Endodermal cell (in vitro differentiated cells): ENCODE results near the gene HNRNPD. TPM values are rescaled to one million over a fixed set of nuclear protein-coding genes. Genes with fewer than 3 reads are reported as not detected.

Experiments
- DNase-seq: peaks from one replicate; pipeline ENCODE4 v3.0.0-alpha.2; 2017
- H3K27ac ChIP-seq: 2 replicates; pipeline ENCODE4 v1.5.1; 2013; ENCODE audit warnings: mild to moderate bottlenecking, low read depth, low read length, moderate library complexity
- H3K27me3 ChIP-seq: 2 replicates; pipeline ENCODE4 v1.6.1; 2013; ENCODE audit warnings: mild to moderate bottlenecking, low read length, moderate library complexity; ENCODE audit not compliant: insufficient read depth, control insufficient read depth, poor library complexity, severe bottlenecking
- H3K36me3 ChIP-seq: 2 replicates; pipeline ENCODE4 v1.7.0; 2013; ENCODE audit warnings: mild to moderate bottlenecking, low read length, moderate library complexity; ENCODE audit not compliant: control insufficient read depth, insufficient read depth
- H3K4me1 ChIP-seq: one replicate; pipeline ENCODE4 v1.7.0; 2013; ENCODE audit warnings: low read length; ENCODE audit not compliant: control insufficient read depth, insufficient read depth
- H3K4me3 ChIP-seq: 2 replicates; pipeline ENCODE4 v1.5.1; 2013; ENCODE audit warnings: mild to moderate bottlenecking, low read length, moderate library complexity
- H3K9ac ChIP-seq: 2 replicates; pipeline ENCODE4 v1.6.1; 2013; ENCODE audit warnings: mild to moderate bottlenecking, low read length, moderate library complexity; ENCODE audit not compliant: poor library complexity, severe bottlenecking; ENCODE audit errors: extremely low read depth
- H3K9me3 ChIP-seq: 2 replicates; pipeline ENCODE4 v1.6.1; 2013; ENCODE audit warnings: mild to moderate bottlenecking, low read length, moderate library complexity; ENCODE audit not compliant: control insufficient read depth
- H3K27ac Mint-ChIP-seq: 2 replicates; pipeline ENCODE4 v1.8.0; 2020; ENCODE audit warnings: mixed read lengths
- H3K27me3 Mint-ChIP-seq: 2 replicates; pipeline ENCODE4 v1.8.0; 2021; ENCODE audit warnings: mild to moderate bottlenecking, mixed read lengths; ENCODE audit not compliant: insufficient read depth
- H3K36me3 Mint-ChIP-seq: 2 replicates; pipeline ENCODE4 v1.8.0; 2020; ENCODE audit warnings: low read depth, mixed read lengths
- H3K4me1 Mint-ChIP-seq: 2 replicates; pipeline ENCODE4 v1.8.0; 2020; ENCODE audit warnings: mixed read lengths
- H3K4me3 Mint-ChIP-seq: 2 replicates; pipeline ENCODE4 v1.8.0; 2020; ENCODE audit warnings: mild to moderate bottlenecking, moderate library complexity, mixed read lengths
- H3K9me3 Mint-ChIP-seq: 2 replicates; pipeline ENCODE4 v1.8.0; 2020; ENCODE audit warnings: mild to moderate bottlenecking, mixed read lengths
- CTCF ChIP-seq: fragments of 200-600 bp; sonication (generic); conservative IDR thresholded peaks from 2 replicates; pipeline ENCODE4 v1.5.0; 2021; ENCODE audit warnings: antibody characterized with exemption, mild to moderate bottlenecking
- WGBS, 2 experiments: methylation state at CpG; one replicate each; pipeline versions ENCODE4 v1.1.5 to v1.1.7; 2013; ENCODE audit warnings: missing lambda C conversion rate in 2 of 2, mixed read lengths in 1 of 2; ENCODE audit not compliant: insufficient coverage in 1 of 2, insufficient read length in 1 of 2; 5-methylcytosine and 5-hydroxymethylcytosine counted together
- total RNA-seq, 2 donors: library from RNA; stranded (reverse); fragmentation: NEBNext Ultra II Directional in 1 of 2; extraction: Animal tissue kit (Norgen Biotek cat#: 25700) in 1 of 2; gene quantifications; 2 replicates in 1 of 2; 3 replicates in 1 of 2; pipeline ENCODE4 v1.2.1, GENCODE V29; 2021

The HNRNPD gene
- total RNA-seq, 2 donors from 2014 or later: 462 to 562 TPM

GRCh38 chr4:82352825-82353366 lies 20.9 kb downstream of the HNRNPD start:
- Mint-ChIP-seq H3K4me1 (peaks cover under 1% of the 10 kb centered on the region), H3K4me3 (no peak overlapping the region)
- 94 to 100% methylated on average over 2 of the region's 2 CpGs for WGBS, 2 experiments

GRCh38 chr4:82352118-82352824 lies 21.5 kb downstream of the HNRNPD start:
- Histone ChIP-seq H3K36me3 (peaks cover 91% of the 10 kb centered on the region), H3K9ac (no peak overlapping the region), H3K9me3 (no peaks in the 10 kb centered on the region), H3K4me1 (no peaks in the 10 kb centered on the region), H3K27me3 (no peaks in the 10 kb centered on the region), H3K4me3 (no peak overlapping the region), H3K27ac (no peak overlapping the region)
- TF ChIP-seq CTCF: no peak
- no peak for DNase-seq
- Mint-ChIP-seq H3K4me1 (no peaks in the 10 kb centered on the region), H3K27me3 (no peaks in the 10 kb centered on the region), H3K4me3 (no peak overlapping the region), H3K9me3 (no peaks in the 10 kb centered on the region), H3K27ac (no peak overlapping the region), H3K36me3 (peaks cover 75% of the 10 kb centered on the region)
- WGBS, 2 experiments: 90 to 94% methylated on average over 2 to 5 of the region's 6 CpGs

More at GRCh38 chr4:82352825-82353366, 20.9 kb downstream of the HNRNPD start:
- H3K27me3 ChIP-seq: no peaks in the 10 kb centered on the region
- H3K9me3 ChIP-seq: no peaks in the 10 kb centered on the region
- no peak overlapping the region for H3K4me3 ChIP-seq
- H3K27ac Mint-ChIP-seq: no peak overlapping the region
- TF ChIP-seq CTCF: no peak
- H3K27me3 Mint-ChIP-seq: no peaks in the 10 kb centered on the region
- H3K9me3 Mint-ChIP-seq: no peaks in the 10 kb centered on the region
- H3K4me1 ChIP-seq: no peaks in the 10 kb centered on the region
- peaks cover 97% of the 10 kb centered on the region for H3K36me3 ChIP-seq
- H3K36me3 Mint-ChIP-seq: peaks cover 81% of the 10 kb centered on the region
- no peak for DNase-seq
- H3K27ac ChIP-seq: no peak overlapping the region
- no peak overlapping the region for H3K9ac ChIP-seq

GRCh38 chr4:82346126-82346525 lies 27.7 kb downstream of the HNRNPD start:
- peaks cover 30% of the 10 kb centered on the region for H3K36me3 ChIP-seq
- H3K27me3 Mint-ChIP-seq: no peaks in the 10 kb centered on the region
- no peak overlapping the region for H3K4me3 Mint-ChIP-seq
- H3K9ac ChIP-seq: no peak overlapping the region
- H3K36me3 Mint-ChIP-seq: peaks cover 23% of the 10 kb centered on the region
- H3K9me3 Mint-ChIP-seq: no peaks in the 10 kb centered on the region
- no peaks in the 10 kb centered on the region for H3K27me3 ChIP-seq
- no peaks in the 10 kb centered on the region for H3K9me3 ChIP-seq
- TF ChIP-seq CTCF: no peak
- no peak overlapping the region for H3K27ac Mint-ChIP-seq
- no peak overlapping the region for H3K27ac ChIP-seq
- H3K4me3 ChIP-seq: no peak overlapping the region
- no peaks in the 10 kb centered on the region for H3K4me1 Mint-ChIP-seq
- no peak for DNase-seq
- no peaks in the 10 kb centered on the region for H3K4me1 ChIP-seq
